GM23338 (cell line): Measurements from ENCODE around the gene MICALL2. TPM values are rescaled to one million over a fixed set of nuclear protein-coding genes. Genes with fewer than 3 reads are reported as not detected.

Experiments
- ATAC-seq: fragments of 200-7000 bp; cut with Tn5 transposase; 3 replicates; pipeline ENCODE4 v1.9.1; 2020
- DNase-seq: peaks from one replicate; pipeline ENCODE4 v3.0.0-alpha.2; 2015; ENCODE audit warnings: low spot score
- H2AFZ ChIP-seq: fragments of 200-600 bp; sonication (generic); 2 replicates; pipeline ENCODE4 v1.8.0; 2016; ENCODE audit warnings: antibody characterized with exemption, mild to moderate bottlenecking, moderate library complexity
- H3F3A ChIP-seq: fragments of 200-600 bp; sonication (generic); replicated peaks from 2 replicates; pipeline ENCODE4 v1.8.0; 2017; ENCODE audit warnings: antibody characterized with exemption, mixed run types, low read depth
- H3K27ac ChIP-seq: fragments of 200-600 bp; sonication (generic); 2 replicates; pipeline ENCODE4 v1.6.1; 2016; ENCODE audit warnings: low read depth
- H3K27me3 ChIP-seq: fragments of 200-600 bp; sonication (generic); 2 replicates; pipeline ENCODE4 v1.8.0; 2016; ENCODE audit warnings: mild to moderate bottlenecking, mixed run types, moderate library complexity; ENCODE audit not compliant: insufficient read depth
- H3K36me3 ChIP-seq: fragments of 200-600 bp; sonication (generic); 2 replicates; pipeline ENCODE4 v1.8.0; 2016; ENCODE audit warnings: mild to moderate bottlenecking; ENCODE audit not compliant: insufficient read depth
- H3K4me1 ChIP-seq: fragments of 200-600 bp; sonication (generic); 2 replicates; pipeline ENCODE4 v1.8.0; 2016; ENCODE audit warnings: mild to moderate bottlenecking, moderate library complexity; ENCODE audit not compliant: insufficient read depth
- H3K4me2 ChIP-seq: fragments of 200-600 bp; sonication (generic); 2 replicates; pipeline ENCODE4 v1.7.1; 2017; ENCODE audit warnings: mixed run types
- H3K4me3 ChIP-seq: fragments of 200-600 bp; sonication (generic); 2 replicates; pipeline ENCODE4 v1.6.1; 2016; ENCODE audit warnings: mixed run types
- H3K79me2 ChIP-seq: fragments of 200-600 bp; sonication (generic); replicated peaks from 2 replicates; pipeline ENCODE4 v1.8.0; 2017; ENCODE audit warnings: mild to moderate bottlenecking; ENCODE audit not compliant: insufficient read depth
- H3K9me2 ChIP-seq: fragments of 200-600 bp; sonication (generic); 2 replicates; pipeline ENCODE4 v1.8.0; 2017; ENCODE audit not compliant: insufficient read depth
- H4K20me1 ChIP-seq: fragments of 200-600 bp; sonication (generic); replicated peaks from 2 replicates; pipeline ENCODE4 v1.8.0; 2017; ENCODE audit warnings: mild to moderate bottlenecking; ENCODE audit not compliant: insufficient read depth
- H3K27ac Mint-ChIP-seq: 2 replicates; pipeline ENCODE4 v1.8.0; 2020; ENCODE audit warnings: inconsistent platforms, mild to moderate bottlenecking, moderate library complexity, mixed read lengths
- H3K27me3 Mint-ChIP-seq: 3 replicates; pipeline ENCODE4 v1.8.0; 2022; ENCODE audit warnings: low read depth, mild to moderate bottlenecking, moderate library complexity, mixed read lengths, inconsistent platforms; ENCODE audit not compliant: insufficient read depth, poor library complexity
- H3K36me3 Mint-ChIP-seq: 3 replicates; pipeline ENCODE4 v1.8.0; 2021; ENCODE audit warnings: low read depth, mild to moderate bottlenecking, inconsistent platforms, moderate library complexity, mixed read lengths
- H3K4me1 Mint-ChIP-seq: 3 replicates; pipeline ENCODE4 v1.8.0; 2020; ENCODE audit warnings: mild to moderate bottlenecking, inconsistent platforms, mixed read lengths
- H3K4me3 Mint-ChIP-seq: 3 replicates; pipeline ENCODE4 v1.8.0; 2021; ENCODE audit warnings: moderate library complexity, mild to moderate bottlenecking, inconsistent platforms, mixed read lengths
- H3K9me3 Mint-ChIP-seq: 3 replicates; pipeline ENCODE4 v1.8.0; 2020; ENCODE audit warnings: moderate library complexity, mild to moderate bottlenecking, inconsistent platforms, mixed read lengths
- CREB1 ChIP-seq: fragments of 250-450 bp; sonication (Bioruptor Pico); IDR thresholded peaks from 2 replicates; pipeline ENCODE4 v1.5.0; 2020; ENCODE audit warnings: low read depth, mild to moderate bottlenecking, moderate library complexity
- EZH2 ChIP-seq: fragments of 200-600 bp; sonication (generic); IDR thresholded peaks from one replicate; pipeline ENCODE4 v1.8.0; 2017; ENCODE audit warnings: antibody characterized with exemption, mild to moderate bottlenecking, low read depth; ENCODE audit not compliant: unreplicated experiment
- EZH2phosphoT487 ChIP-seq: fragments of 200-600 bp; sonication (generic); IDR thresholded peaks from one replicate; pipeline ENCODE4 v1.8.1; 2018; ENCODE audit warnings: antibody characterized with exemption; ENCODE audit not compliant: unreplicated experiment
- POLR2AphosphoS5 ChIP-seq: IDR thresholded peaks from 2 replicates; pipeline ENCODE4 v1.6.1; 2016; ENCODE audit warnings: antibody characterized with exemption, low read depth
- STAT1 ChIP-seq: IDR thresholded peaks from one replicate; pipeline ENCODE4 v1.6.1; 2016; ENCODE audit warnings: antibody characterized with exemption; ENCODE audit not compliant: unreplicated experiment
- ZNF114 ChIP-seq: fragments of 250-450 bp; sonication (Bioruptor Pico); IDR thresholded peaks from 2 replicates; pipeline ENCODE4 v1.5.0; 2020; ENCODE audit warnings: mild to moderate bottlenecking, moderate library complexity
- ZNF331 ChIP-seq: fragments of 250-450 bp; sonication (Bioruptor Pico); IDR thresholded peaks from 2 replicates; pipeline ENCODE4 v1.5.0; 2020; ENCODE audit warnings: low read depth, mild to moderate bottlenecking, moderate library complexity
- long read RNA-seq: library from polyadenylated mRNA; unstranded; transcript quantifications from one replicate; pipeline ENCODE4 v2.0.0, GENCODE V29; 2020; ENCODE audit not compliant: unreplicated experiment
- polyA plus RNA-seq: library from polyadenylated mRNA; unstranded; fragments of >200 nt; fragmentation: Nextera tagmentation; extraction: Ambion mirVana; gene quantifications from 2 replicates; pipeline ENCODE4 v1.2.1, GENCODE V29; 2016
- total RNA-seq: library from RNA; depleted of rRNA; stranded (reverse); fragments of >200 nt; shearing (Covaris generic); gene quantifications from 2 replicates; pipeline ENCODE4 v1.2.3, GENCODE V29; 2014; rRNA removed
- TF ChIP-seq, protein P1 (sequence below): IDR thresholded peaks from 2 replicates; pipeline ENCODE4 v1.6.1; 2016; ENCODE audit warnings: antibody characterized with exemption
- TF ChIP-seq, protein P2 (sequence below): IDR thresholded peaks from one replicate; pipeline ENCODE4 v1.6.1; 2018; ENCODE audit warnings: antibody characterized with exemption; ENCODE audit not compliant: unreplicated experiment

MICALL2 gene
- 11.8 and 13.0 TPM in 2 replicates for total RNA-seq
- polyA plus RNA-seq, result 6.3 and 7.0 TPM in 2 replicates
- long read RNA-seq, partial matches to known transcripts, result 3 of 3 reads
- long read RNA-seq, other reads (novel, unspliced or antisense), result 0 of 3 reads

DNA sequence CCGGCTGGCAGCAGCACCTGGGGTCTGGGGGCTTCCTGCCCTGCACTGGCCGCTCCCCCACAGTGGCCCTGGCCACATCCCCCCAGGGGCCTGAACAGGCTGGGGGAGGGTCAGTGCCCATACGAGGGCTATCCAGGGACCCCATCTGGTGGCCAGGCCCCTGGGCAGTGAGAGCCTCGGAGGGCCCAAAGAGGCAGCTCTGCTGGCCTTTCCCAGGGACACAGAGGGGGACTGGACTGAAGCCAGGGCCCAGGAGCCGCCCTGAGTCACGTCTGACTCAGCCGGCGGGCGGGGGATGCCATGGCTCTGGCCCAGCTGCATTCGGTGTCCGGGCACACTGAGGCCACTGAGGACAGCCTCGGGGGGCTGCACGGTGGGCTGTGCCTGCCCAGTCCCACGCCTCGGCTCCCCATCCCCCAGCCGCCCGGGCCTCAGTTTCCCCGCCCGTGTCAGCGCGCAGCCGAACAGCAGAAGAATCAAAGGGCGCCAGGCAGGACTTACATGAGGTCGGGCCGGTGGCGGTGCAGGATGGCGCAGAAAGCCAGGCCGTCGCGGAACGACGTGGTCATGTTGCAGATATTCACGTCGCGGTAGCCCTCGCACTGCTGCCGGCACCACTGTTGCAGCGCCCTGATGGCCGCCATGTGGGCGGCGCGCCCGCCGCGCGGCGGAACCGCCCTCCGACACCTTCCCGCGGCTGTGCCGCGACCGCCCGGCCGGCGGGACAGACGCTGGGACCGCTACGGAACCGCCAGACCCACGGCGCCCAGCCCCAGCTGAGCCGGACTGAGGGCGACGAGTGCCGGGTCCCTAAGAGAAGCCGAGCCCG lies at the start of gene MICALL2:
Gene MICALL2 (minus strand): TSS at position 788 of the 829 bp plus-strand sequence. CDS start 144 bp downstream, at position 644.
- Mint-ChIP-seq H3K27ac (no peak within 1 kb of the TSS), H3K36me3 (no peaks in the 10 kb centered on the region), H3K4me3 (peak within 1 kb of the TSS; percentile 65), H3K9me3 (no peaks in the 10 kb centered on the region), H3K27me3 (peaks cover 15% of the 10 kb centered on the region), H3K4me1 (peaks cover 20% of the 10 kb centered on the region)
- H4K20me1 ChIP-seq, result no peaks in the 10 kb centered on the region; the same call in 1 of the 2 replicates
- no peaks in the 10 kb centered on the region for H3K79me2 ChIP-seq
- H3K27ac ChIP-seq, result no peak within 1 kb of the TSS
- no peaks in the 10 kb centered on the region; the same call in 1 of the 2 replicates for H3F3A ChIP-seq
- H3K36me3 ChIP-seq, result no peaks in the 10 kb centered on the region
- H3K9me2 ChIP-seq, result no peaks in the 10 kb centered on the region
- peak; percentile 78 for TF ChIP-seq POLR2AphosphoS5
- no peak for TF ChIP-seq STAT1
- ATAC-seq, result peak; percentile 3; the same call in 2 of the 3 replicates
- DNase-seq, result no peak
- H3K4me3 ChIP-seq, result peak within 1 kb of the TSS; percentile 79
- H3K4me1 ChIP-seq, result peaks cover 6% of the 10 kb centered on the region; the same call in 1 of the 2 replicates
- no peaks in the 10 kb centered on the region for H3K27me3 ChIP-seq
- 0 out of 2 replicates have a peak within 1 kb of the TSS, but pooled peaks have one; percentile 78 for H2AFZ ChIP-seq
- H3K4me2 ChIP-seq, result peak within 1 kb of the TSS; percentile 89

DNA sequence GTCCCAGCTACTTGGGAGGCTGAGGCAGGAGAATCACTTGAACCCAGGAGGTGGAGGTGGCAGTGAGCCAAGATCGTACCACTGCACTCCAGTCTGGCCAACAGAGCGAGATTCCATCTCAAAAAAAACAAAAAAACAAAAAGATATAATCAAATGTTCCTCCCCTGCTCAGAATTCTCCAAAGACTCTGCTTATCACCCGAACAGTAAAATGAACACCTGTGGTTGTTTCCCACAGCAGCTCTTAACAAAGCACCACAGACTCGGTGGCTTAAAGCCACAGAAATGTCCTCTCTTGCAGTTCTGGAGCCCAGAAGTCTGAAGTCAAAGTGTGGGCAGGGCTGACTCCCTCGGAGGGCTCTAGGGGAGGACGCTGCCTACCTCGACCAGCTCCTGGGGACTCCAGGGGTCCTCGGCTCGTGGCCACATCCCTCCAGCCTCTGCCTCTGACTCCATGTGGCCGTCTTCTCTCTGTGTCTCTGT lies 49.0 kb upstream of the MICALL2 start:
- Mint-ChIP-seq H3K27me3 (peaks cover 21% of the 10 kb centered on the region), H3K36me3 (peaks cover 3% of the 10 kb centered on the region; the same call in 1 of the 3 replicates), H3K4me1 (peaks cover 8% of the 10 kb centered on the region), H3K27ac (no peak overlapping the region), H3K9me3 (no peaks in the 10 kb centered on the region), H3K4me3 (no peak overlapping the region)
- Histone ChIP-seq H3K4me3 (no peak overlapping the region), H3K79me2 (peaks cover 6% of the 10 kb centered on the region), H3F3A (peaks cover 9% of the 10 kb centered on the region; the same call in 1 of the 2 replicates), H2AFZ (no peak overlapping the region), H3K4me1 (no peaks in the 10 kb centered on the region; the same call in 1 of the 2 replicates), H3K27ac (no peak overlapping the region), H3K4me2 (no peak overlapping the region), H3K36me3 (no peaks in the 10 kb centered on the region), H3K27me3 (no peaks in the 10 kb centered on the region), H4K20me1 (no peaks in the 10 kb centered on the region; the same call in 1 of the 2 replicates), H3K9me2 (no peaks in the 10 kb centered on the region)
- ATAC-seq (no peak), DNase-seq (no peak)
- TF ChIP-seq, protein P1, sequence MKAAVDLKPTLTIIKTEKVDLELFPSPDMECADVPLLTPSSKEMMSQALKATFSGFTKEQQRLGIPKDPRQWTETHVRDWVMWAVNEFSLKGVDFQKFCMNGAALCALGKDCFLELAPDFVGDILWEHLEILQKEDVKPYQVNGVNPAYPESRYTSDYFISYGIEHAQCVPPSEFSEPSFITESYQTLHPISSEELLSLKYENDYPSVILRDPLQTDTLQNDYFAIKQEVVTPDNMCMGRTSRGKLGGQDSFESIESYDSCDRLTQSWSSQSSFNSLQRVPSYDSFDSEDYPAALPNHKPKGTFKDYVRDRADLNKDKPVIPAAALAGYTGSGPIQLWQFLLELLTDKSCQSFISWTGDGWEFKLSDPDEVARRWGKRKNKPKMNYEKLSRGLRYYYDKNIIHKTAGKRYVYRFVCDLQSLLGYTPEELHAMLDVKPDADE, result no peak
- TF ChIP-seq POLR2AphosphoS5 (no peak), EZH2phosphoT487 (no peak), CREB1 (no peak), ZNF331 (CRISPR knock-in tag) (no peak), STAT1 (no peak), EZH2 (no peak), ZNF114 (CRISPR knock-in tag) (no peak)
- TF ChIP-seq, protein P2, sequence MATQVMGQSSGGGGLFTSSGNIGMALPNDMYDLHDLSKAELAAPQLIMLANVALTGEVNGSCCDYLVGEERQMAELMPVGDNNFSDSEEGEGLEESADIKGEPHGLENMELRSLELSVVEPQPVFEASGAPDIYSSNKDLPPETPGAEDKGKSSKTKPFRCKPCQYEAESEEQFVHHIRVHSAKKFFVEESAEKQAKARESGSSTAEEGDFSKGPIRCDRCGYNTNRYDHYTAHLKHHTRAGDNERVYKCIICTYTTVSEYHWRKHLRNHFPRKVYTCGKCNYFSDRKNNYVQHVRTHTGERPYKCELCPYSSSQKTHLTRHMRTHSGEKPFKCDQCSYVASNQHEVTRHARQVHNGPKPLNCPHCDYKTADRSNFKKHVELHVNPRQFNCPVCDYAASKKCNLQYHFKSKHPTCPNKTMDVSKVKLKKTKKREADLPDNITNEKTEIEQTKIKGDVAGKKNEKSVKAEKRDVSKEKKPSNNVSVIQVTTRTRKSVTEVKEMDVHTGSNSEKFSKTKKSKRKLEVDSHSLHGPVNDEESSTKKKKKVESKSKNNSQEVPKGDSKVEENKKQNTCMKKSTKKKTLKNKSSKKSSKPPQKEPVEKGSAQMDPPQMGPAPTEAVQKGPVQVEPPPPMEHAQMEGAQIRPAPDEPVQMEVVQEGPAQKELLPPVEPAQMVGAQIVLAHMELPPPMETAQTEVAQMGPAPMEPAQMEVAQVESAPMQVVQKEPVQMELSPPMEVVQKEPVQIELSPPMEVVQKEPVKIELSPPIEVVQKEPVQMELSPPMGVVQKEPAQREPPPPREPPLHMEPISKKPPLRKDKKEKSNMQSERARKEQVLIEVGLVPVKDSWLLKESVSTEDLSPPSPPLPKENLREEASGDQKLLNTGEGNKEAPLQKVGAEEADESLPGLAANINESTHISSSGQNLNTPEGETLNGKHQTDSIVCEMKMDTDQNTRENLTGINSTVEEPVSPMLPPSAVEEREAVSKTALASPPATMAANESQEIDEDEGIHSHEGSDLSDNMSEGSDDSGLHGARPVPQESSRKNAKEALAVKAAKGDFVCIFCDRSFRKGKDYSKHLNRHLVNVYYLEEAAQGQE, result no peak
